Osteoblast (primary cell): ENCODE results near the gene NGDN. TPM values are rescaled to one million over a fixed set of nuclear protein-coding genes. Genes with fewer than 3 reads are reported as not detected.
A peak's percentile ranks its signal among the peaks of the same experiment; 100 is the strongest.

Experiments
- DNase-seq: peaks from one replicate; pipeline ENCODE4 v3.0.0; 2011; ENCODE audit warnings: low spot score, mixed read lengths; ENCODE audit not compliant: insufficient read length; ENCODE audit errors: missing footprints
- H2AFZ ChIP-seq: 2 replicates; pipeline ENCODE4 v1.6.0; 2011; ENCODE audit warnings: mild to moderate bottlenecking, low read length
- H3K27ac ChIP-seq: 2 replicates; pipeline ENCODE4 v1.5.1; 2011; ENCODE audit warnings: mild to moderate bottlenecking, low read depth, low read length, moderate library complexity
- H3K27me3 ChIP-seq: 2 replicates; pipeline ENCODE4 v1.6.0; 2012; ENCODE audit warnings: mild to moderate bottlenecking, control low read depth, inconsistent platforms, low read length, moderate library complexity; ENCODE audit not compliant: insufficient read depth
- H3K36me3 ChIP-seq: 2 replicates; pipeline ENCODE4 v1.5.1; 2011; ENCODE audit warnings: mild to moderate bottlenecking, low read length, control low read depth, moderate library complexity; ENCODE audit not compliant: insufficient read depth
- H3K4me1 ChIP-seq: 2 replicates; pipeline ENCODE4 v1.5.1; 2011; ENCODE audit warnings: mild to moderate bottlenecking, low read length, control low read depth, moderate library complexity; ENCODE audit not compliant: insufficient read depth
- H3K4me2 ChIP-seq: 2 replicates; pipeline ENCODE4 v1.6.0; 2011; ENCODE audit warnings: mild to moderate bottlenecking, low read length; ENCODE audit not compliant: insufficient read depth
- H3K4me3 ChIP-seq: fragments of 200-600 bp; sonication (generic); 3 replicates; pipeline ENCODE4 v1.5.1; 2012; ENCODE audit warnings: mild to moderate bottlenecking, low read length, inconsistent platforms; ENCODE audit not compliant: insufficient read depth
- H3K79me2 ChIP-seq: 2 replicates; pipeline ENCODE4 v1.6.0; 2012; ENCODE audit warnings: mild to moderate bottlenecking, low read length, control low read depth, inconsistent platforms; ENCODE audit not compliant: insufficient read depth
- H3K9me3 ChIP-seq: 2 replicates; pipeline ENCODE4 v1.5.1; 2011; ENCODE audit warnings: low read depth, low read length, control low read depth
- H4K20me1 ChIP-seq: 2 replicates; pipeline ENCODE4 v1.6.0; 2012; ENCODE audit warnings: mild to moderate bottlenecking, low read length, control low read depth; ENCODE audit not compliant: insufficient read depth
- total RNA-seq: library from RNA; depleted of rRNA; stranded (reverse); fragments of >200 nt; gene quantifications from 2 replicates; pipeline ENCODE4 v1.2.3, GENCODE V29; 2012
- TF ChIP-seq, protein P1 (sequence below): IDR thresholded peaks from 2 replicates; pipeline ENCODE4 v1.5.1; 2011; ENCODE audit warnings: mild to moderate bottlenecking, low read depth, low read length, moderate library complexity; ENCODE audit errors: extremely low read depth

NGDN gene
- total RNA-seq, 1 donor: 49.6 TPM

GRCh38 chr14:23517650-23518326 lies 48.3 kb downstream of the NGDN start:
- no peaks in the 10 kb centered on the region for H3K36me3 ChIP-seq
- H3K9me3 ChIP-seq: no peaks in the 10 kb centered on the region
- no peak overlapping the region for H2AFZ ChIP-seq
- H3K4me2 ChIP-seq: no peak overlapping the region
- H4K20me1 ChIP-seq: no peaks in the 10 kb centered on the region
- H3K27me3 ChIP-seq: no peaks in the 10 kb centered on the region
- no peaks in the 10 kb centered on the region for H3K4me1 ChIP-seq
- H3K79me2 ChIP-seq: no peaks in the 10 kb centered on the region
- TF ChIP-seq, protein P1, sequence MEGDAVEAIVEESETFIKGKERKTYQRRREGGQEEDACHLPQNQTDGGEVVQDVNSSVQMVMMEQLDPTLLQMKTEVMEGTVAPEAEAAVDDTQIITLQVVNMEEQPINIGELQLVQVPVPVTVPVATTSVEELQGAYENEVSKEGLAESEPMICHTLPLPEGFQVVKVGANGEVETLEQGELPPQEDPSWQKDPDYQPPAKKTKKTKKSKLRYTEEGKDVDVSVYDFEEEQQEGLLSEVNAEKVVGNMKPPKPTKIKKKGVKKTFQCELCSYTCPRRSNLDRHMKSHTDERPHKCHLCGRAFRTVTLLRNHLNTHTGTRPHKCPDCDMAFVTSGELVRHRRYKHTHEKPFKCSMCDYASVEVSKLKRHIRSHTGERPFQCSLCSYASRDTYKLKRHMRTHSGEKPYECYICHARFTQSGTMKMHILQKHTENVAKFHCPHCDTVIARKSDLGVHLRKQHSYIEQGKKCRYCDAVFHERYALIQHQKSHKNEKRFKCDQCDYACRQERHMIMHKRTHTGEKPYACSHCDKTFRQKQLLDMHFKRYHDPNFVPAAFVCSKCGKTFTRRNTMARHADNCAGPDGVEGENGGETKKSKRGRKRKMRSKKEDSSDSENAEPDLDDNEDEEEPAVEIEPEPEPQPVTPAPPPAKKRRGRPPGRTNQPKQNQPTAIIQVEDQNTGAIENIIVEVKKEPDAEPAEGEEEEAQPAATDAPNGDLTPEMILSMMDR: no peak
- no peak overlapping the region for H3K4me3 ChIP-seq
- H3K27ac ChIP-seq: no peak overlapping the region
- DNase-seq: peak; percentile 44

DNA sequence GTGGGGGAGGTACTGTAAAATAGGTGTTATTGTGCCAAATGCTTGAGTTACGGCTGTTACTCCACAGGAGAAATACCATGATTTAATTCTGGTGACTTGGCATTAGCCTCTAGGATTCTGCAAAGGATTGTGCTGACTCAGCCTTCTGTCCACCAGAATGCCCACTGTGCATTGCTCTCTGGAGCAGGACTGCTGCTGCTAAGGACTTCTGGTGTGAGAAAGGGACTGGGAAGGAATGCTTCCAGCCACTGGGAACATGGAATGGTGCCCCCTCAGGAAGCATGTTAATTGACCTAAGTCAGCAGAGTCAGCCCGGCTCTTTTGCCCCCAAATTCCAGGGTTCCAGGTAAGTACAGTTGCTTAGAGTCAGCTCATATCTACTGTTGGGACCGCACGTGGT lies 49.2 kb downstream of the NGDN start:
- Histone ChIP-seq H3K36me3 (no peaks in the 10 kb centered on the region), H3K4me3 (no peak overlapping the region), H3K27me3 (no peaks in the 10 kb centered on the region), H3K27ac (no peak overlapping the region), H3K79me2 (no peaks in the 10 kb centered on the region), H3K9me3 (no peaks in the 10 kb centered on the region), H2AFZ (no peak overlapping the region), H3K4me2 (no peak overlapping the region), H3K4me1 (no peaks in the 10 kb centered on the region), H4K20me1 (no peaks in the 10 kb centered on the region)
- TF ChIP-seq, protein P1: no peak
- peak; percentile 35 for DNase-seq

- H2AFZ ChIP-seq: no peak overlapping the region
- peak; percentile 70 for DNase-seq
- no peaks in the 10 kb centered on the region for H3K36me3 ChIP-seq
- no peaks in the 10 kb centered on the region for H3K4me1 ChIP-seq
- H3K27ac ChIP-seq: no peak overlapping the region
- no peaks in the 10 kb centered on the region for H4K20me1 ChIP-seq
- H3K4me2 ChIP-seq: no peak overlapping the region
- no peaks in the 10 kb centered on the region for H3K79me2 ChIP-seq
- TF ChIP-seq, protein P1: no peak
- H3K27me3 ChIP-seq: no peaks in the 10 kb centered on the region
- no peaks in the 10 kb centered on the region for H3K9me3 ChIP-seq
- H3K4me3 ChIP-seq: no peak overlapping the region
Observed at GRCh38 chr14:23520899-23521533, 51.5 kb downstream of the NGDN start.

DNA sequence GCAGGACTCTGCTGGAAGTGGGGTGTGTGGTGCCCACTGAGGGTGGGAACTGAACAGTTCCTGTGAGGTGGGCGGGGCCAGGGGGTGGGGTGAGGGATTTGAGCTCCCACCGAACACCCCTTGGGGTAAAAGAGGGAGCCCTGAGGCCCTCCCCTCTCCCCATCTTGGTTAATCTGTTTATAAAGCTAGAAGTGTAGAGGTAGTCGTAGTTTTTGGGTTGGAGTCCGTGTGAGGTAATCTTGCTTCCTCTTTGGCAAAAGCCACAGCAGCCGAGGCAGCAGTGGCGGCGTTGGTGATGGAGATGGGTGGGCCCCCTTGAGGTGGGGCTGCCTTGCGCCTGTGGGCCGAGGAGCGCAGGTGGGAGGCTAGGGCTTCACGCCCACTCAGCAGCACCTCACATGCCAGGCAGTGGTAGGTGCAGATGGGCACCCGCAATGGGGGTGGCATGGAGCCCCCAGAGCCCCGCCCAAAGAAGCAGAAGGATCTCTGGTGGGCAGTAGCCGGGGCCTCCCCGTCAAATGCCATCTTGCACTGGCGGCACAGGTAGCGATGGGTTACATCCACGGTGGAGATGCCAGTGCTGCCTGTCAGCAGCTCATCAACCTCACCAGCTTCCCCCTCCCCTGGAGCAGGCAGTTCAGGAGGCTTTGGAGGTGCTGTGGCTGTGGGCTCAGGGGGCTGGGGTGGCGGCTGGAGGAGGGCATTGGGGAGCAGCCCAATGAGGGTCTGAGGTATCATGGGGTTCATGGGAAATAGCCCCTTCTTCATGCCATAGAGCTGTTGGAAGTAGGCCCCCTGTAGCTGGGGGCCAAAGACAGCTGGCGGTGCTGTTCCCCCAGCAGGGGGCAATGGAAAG lies 52.5 kb downstream of the NGDN start:
- no peaks in the 10 kb centered on the region for H3K27me3 ChIP-seq
- no peaks in the 10 kb centered on the region for H3K79me2 ChIP-seq
- no peak overlapping the region for H3K4me2 ChIP-seq
- TF ChIP-seq, protein P1: no peak
- no peaks in the 10 kb centered on the region for H3K9me3 ChIP-seq
- H3K27ac ChIP-seq: no peak overlapping the region
- H3K4me1 ChIP-seq: no peaks in the 10 kb centered on the region
- no peak overlapping the region for H2AFZ ChIP-seq
- no peaks in the 10 kb centered on the region for H4K20me1 ChIP-seq
- H3K36me3 ChIP-seq: no peaks in the 10 kb centered on the region
- H3K4me3 ChIP-seq: no peak overlapping the region
- peak; percentile 62 for DNase-seq
